Measurements from ENCODE around the gene TOP3B. TPM values are rescaled to one million over a fixed set of nuclear protein-coding genes. Genes with fewer than 3 reads are reported as not detected.

Gene TOP3B
- total and polyA plus RNA-seq, 9 of the 15 experiments (the other 6 are each of a cell fraction or from before 2014, with no cell fraction given) = 3.0 to 188 (median 112) TPM

GRCh38 chr22:21920341-21921183, 62.0 kb downstream of the TOP3B start (continued):
- TF ChIP-seq E2F6 (IDR thresholded peaks at IDR 0.05; ENCODE audit: borderline replicate concordance in 1 of 2, extremely low read depth in 1 of 2, insufficient read depth in 1 of 2, insufficient read length in 1 of 2, low read depth in 1 of 2, low read length in 1 of 2, poor library complexity in 1 of 2, severe bottlenecking in 1 of 2) = no peak
- TF ChIP-seq MAFG (tag; conservative IDR thresholded peaks at IDR 0.05) = no peak
- no peak for TF ChIP-seq ARID4B (CRISPR knock-in tag; IDR thresholded peaks at IDR 0.05)
- no peak for TF ChIP-seq SFPQ (IDR thresholded peaks at IDR 0.05; ENCODE audit: low read depth, low read length)
- peak; percentile 82 for TF ChIP-seq SETDB1 (IDR thresholded peaks at IDR 0.05; ENCODE audit: low read length)
- no peak for TF ChIP-seq HDAC1 (IDR thresholded peaks at IDR 0.05)
- 0 out of 2 replicates have a peak, but pooled peaks have one; percentile 22 for TF ChIP-seq TFAP4 (CRISPR knock-in tag; IDR thresholded peaks at IDR 0.05; ENCODE audit: borderline replicate concordance)
- TF ChIP-seq ZNF280A (IDR thresholded peaks at IDR 0.05; ENCODE audit: low read depth, partially characterized antibody) = no peak
- no peak for TF ChIP-seq SRSF3 (IDR thresholded peaks at IDR 0.05; ENCODE audit: insufficient read depth, low read length)
- 0 out of 2 replicates have a peak, but pooled peaks have one; percentile 57 for TF ChIP-seq E2F3 (CRISPR knock-in tag; IDR thresholded peaks at IDR 0.05)
- no peak for TF ChIP-seq SIX5 (IDR thresholded peaks at IDR 0.05; ENCODE audit: borderline replicate concordance in 1 of 2, insufficient read depth in 1 of 2, low read depth in 1 of 2, low read length in 2 of 2)
- no peak for TF ChIP-seq NFE2 (IDR thresholded peaks at IDR 0.05; ENCODE audit: low read depth)
- TF ChIP-seq HSF4 (CRISPR knock-in tag; IDR thresholded peaks at IDR 0.05; ENCODE audit: borderline replicate concordance) = no peak
- no peak for TF ChIP-seq POLR2H (tag; IDR thresholded peaks at IDR 0.05; ENCODE audit: low read depth)
